T-helper 2 cell treated with Interferon-gamma antibody and Interleukin-4, amounts not matched to agents 100 ng/mL and 5 ng/mL, for 36 hours (primary cell): ENCODE data around the gene SNRK. TPM values are rescaled to one million over a fixed set of nuclear protein-coding genes. Genes with fewer than 3 reads are reported as not detected.

Experiments
- intact Hi-C: fragments of 100-400 bp; cut with micrococcal nuclease; formaldehyde crosslinking; loops from one replicate; pipeline ENCODE4 v1.15.1; 2023
- total RNA-seq: library from RNA; stranded (reverse); gene quantifications from 2 replicates; pipeline ENCODE4 v1.2.3, GENCODE V29; 2022

The SNRK gene
- total RNA-seq, 1 donor from 2014 or later: 59.7 TPM

DNA sequence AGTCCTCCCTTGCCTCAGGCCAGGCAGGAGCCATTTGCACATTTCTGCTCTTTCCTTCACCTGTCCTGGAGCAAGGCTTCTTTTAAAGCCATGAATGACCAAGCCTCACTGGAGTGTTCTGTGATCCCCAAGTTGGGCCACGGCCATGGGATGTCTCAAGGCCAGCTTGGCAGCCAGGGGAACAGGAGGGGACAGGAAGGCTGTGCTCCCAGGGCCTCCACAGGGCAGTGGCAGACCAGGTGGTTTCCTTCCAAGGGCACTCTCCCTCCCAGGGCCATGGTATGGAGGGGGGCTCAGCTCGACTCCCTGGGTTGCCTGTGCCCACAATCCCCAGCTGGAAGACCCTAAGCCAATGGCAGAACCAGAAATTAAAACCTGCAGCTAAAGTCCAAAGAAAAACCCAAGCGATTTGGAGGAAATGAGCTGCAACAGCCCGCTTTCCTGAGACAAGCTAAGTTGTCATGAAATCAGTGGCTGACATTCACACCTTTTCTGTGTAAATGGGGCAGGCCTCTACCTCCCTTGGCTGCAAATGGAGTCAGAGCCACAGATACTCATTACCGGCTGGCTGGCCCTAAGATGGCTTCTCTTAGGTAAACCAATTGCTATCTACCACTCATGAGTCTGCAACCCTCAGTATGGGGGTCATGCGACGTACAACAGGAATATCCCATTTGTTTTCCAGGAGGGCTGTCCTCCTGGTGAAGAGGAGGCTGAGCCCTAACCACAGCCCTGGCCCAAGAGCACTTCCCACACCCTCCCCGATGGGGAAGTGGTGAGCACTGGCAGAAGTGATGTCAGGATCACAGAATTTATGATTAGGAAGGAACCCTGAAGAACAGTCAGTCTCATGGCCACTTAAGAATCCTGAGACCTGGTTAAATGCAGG lies 83.3 kb downstream of the SNRK start:
- intact Hi-C loops: no loop called here

DNA sequence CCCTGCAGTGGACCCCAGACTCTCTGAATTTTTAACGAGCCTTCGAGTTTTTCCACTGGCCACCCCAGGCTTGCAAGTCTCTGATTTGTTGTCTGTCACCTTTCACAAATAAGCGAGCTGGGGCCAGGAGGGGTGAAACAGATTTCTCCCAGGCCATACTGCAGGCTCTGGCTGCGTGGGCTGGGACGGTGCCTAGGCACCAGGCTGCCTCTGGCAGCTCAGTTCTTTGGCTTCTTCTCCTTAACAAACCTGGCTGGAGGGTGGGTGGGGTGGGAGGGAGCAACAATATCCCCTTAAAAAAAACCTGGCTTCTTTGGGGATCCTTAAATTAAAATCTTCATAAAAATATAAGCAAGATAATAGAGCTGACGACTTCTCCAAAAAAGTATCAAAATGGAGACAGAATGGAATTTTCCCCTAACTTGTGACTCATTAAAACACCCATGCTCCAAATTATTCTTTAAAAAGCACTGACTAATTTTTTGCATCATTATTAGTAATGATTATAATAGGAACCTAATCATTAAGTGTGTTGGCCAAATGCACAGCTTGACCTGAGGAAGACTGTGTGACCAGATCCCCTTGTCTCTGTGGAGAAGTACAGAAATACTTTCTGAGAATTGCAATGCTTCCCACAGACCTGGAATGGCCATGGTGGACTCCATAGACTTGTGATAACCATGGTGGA lies 84.1 kb downstream of the SNRK start:
- intact Hi-C loops: no loop called here

DNA sequence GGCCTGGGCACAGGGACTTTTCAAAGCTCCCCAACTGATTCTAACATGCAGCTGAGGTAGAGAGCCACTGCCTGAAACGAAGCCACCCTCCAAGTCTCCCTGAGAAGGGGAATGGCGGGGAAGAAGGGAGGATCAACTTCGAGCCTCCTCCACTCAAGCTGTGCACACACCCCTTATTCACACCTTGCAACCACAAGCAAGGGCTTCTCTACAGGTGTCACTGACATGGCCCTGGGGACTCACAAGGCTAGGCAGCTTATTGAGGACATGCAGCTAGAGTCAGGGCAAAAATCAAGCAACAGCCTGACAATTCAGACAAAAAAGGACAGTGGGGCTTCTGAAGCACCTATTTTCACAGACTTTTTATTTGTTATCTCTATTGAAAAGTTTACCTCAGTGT lies 85.2 kb downstream of the SNRK start:
- intact Hi-C loops: no loop called here

DNA sequence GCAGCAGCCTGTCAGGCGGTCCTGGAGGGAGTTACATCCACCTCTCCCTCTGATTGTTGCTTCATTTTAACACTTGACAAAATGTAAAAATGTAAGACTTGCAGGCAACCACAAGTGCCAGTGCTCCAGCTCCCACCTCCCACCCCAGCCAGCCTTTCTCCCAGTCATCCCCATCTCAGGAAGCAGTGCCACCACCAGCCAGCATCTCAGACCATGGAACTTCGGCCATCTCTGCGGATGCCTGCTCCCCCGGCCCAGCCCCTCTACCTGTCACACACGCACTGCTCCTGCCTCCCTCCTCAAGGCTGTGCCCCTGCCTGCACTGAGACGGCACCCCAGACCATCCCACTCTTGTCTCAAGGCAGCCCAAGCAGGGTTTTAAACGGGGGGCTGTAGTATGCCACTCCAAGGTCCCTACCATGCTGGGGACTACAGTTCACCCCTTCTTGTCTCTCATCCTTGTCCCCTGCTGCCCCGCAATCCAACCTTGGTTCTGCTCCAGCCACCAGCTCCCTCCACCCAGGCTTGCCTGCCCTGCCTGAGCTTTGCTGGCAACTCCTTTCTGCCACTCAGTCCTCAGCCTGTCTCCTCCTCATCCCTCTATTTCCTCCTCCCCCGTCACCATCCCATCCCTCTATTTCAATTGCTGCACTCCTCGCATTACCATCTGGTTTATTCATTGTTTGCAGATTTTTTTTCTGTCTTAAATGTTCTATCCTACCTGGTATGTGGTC lies 85.8 kb downstream of the SNRK start:
- intact Hi-C loops: no loop called here

DNA sequence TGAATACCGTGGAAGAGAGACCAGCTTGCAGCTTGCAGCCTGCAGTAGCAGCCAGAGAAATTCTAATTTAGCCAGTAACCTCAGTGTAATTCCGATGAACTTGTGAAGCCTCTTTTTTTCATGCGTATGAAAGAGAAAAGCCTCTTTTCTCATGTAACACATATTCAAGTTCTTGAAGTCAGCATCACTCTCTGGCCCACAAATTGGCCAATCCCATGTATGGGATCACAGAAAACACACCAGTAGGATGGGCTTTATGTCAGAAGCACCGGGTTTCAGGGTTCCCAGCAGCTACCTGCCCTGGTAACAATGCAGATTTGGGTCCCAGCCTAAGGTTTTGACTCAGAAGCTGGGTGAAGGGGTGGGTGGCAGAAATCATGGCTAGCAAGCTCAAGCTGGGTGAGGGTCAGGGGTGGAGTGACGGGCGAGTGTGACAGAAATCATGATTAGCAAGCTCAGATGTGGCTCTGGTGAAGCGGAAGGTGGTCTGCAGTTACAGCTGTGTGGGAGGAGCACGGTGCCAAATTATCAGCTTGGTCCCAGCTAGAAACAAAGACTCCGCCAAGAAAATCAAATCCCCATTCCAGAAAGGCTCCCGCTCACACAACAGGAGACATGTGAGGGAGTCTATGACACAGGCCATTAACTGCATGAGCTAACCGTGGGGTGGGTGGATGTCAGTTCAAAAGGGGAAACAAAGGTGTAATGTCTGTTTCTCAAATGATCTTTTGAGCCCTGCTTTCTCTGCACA lies 86.6 kb downstream of the SNRK start:
- intact Hi-C loops: no loop called here

DNA sequence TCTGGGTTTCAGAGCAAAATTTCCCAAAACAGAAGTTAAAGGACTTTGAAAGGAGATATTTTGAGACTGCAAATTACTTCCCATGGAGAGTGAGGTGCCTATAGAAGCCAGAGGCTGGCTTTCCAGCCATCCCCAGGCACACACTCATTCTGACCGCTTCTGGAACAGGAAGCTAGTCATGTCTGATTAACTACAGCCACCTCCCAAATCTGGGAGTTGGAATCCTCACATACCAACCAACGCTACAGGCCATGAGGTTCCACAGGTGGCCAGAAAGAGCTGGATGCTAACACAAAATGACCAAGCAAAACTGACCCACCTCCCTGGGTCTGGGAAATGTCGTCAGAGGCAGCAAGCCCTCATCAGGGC lies 87.2 kb downstream of the SNRK start:
- intact Hi-C loops: no loop called here

DNA sequence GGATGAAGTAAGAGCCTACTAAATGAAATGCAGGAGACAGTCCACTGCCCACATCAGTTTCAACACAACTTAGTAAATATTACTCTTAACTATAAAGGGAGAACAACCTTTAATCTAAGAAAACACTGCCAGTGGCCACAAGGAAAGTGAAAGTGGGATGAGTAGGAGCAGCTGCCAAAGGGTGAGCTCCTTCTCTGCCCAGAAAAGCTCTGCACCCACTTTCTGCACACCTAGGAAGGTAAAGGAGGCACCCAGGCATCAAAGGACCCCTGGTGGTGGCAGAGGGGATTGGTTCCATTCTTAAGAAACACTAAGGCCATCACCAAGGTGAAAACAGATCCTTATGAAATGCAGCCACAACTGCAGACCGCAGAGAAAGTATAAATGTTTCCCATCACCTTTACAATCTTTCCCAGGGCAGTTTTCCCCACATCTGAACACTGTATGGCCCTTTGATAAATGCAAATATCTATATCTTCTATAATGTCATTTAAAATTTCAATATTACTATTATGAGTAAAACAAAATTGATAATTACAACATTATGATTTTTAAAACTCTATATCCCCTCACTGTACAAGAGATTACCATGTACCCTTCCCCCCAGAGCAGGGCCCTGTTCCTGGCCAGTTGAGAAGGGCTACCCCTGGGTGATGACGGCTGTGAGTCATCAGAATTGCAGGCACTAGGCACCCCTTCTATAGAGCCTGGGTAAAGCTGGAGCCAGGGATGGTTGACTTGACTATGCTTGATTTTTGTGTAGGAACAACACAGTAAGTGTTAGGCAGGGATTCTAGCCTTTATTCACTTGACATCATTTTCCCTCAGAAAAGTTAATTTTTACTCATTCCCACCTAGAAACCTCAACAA lies 92.0 kb downstream of the SNRK start:
- intact Hi-C loops: loop anchor here (1.0 to 2.0 kb wide), 3 partner anchors 124 to 216 kb away; no protein-coding TSS in a partner anchor

DNA sequence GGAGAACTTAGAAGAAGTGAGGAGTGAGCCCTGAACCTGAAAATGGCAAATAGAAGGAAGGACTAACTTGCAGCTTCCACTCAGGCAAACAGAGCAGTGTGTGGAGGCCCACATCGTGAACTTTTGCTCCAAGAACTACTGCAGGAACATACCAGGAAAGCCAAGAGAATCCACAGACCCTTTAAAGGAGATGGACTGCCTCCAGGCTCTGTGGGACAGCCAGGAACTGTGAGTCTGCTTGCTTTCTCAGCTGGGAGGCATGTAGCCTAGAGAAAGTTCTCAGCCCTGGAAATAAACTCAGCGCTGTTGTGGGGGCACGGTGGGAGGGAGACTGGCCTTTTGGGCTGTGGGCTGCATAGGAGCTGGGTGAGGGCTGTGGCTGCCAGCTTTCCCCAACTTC lies 93.0 kb downstream of the SNRK start:
- intact Hi-C loops: loop anchor here (2.0 kb wide), 1 partner anchor 123 kb away; no protein-coding TSS in a partner anchor

DNA sequence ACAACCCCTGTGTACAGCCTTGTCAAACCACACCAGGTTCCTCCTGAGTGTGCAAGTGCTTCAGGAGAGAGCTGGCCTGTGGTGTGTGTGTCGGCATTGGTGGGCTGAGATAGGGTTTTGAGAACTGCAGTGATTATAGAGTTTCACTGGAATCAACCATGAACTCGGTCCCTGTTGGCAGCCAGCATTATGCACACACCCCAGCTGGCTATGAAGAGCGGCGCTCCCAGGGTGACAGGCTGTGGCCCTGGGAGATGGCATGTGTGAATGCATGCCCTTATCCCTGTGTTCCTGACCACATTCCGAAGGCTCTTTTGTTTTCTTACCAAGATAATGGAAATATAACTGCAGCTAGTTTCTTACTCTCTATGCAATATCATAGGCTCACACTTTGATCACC lies 101.8 kb downstream of the SNRK start:
- intact Hi-C loops: loop anchor here (5.0 kb wide), 1 partner anchor 234 kb away; the partner anchor contains the start of gene ANO10

DNA sequence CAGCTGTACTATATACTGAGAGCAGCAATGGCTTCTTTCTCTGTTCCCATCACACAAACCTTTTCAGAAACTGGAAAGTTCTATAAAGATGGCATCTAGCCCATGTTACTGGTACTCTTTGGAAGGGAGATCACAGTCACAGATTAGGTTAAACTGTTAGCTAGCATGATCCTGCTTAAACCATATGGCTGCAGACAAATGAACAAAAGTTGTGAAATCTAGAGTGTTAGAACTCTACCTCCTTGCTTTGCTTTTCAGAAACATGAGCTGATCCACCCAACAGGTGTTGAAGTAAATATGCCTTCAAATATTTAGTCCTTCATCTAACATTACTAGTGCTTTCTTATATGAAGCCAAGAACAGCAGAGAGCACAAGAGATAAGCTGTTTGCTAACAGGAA lies 102.6 kb downstream of the SNRK start:
- intact Hi-C loops: loop anchor here (1.0 to 5.0 kb wide), 4 partner anchors 42 to 233 kb away; partner anchors contain the start of gene ANO10

DNA sequence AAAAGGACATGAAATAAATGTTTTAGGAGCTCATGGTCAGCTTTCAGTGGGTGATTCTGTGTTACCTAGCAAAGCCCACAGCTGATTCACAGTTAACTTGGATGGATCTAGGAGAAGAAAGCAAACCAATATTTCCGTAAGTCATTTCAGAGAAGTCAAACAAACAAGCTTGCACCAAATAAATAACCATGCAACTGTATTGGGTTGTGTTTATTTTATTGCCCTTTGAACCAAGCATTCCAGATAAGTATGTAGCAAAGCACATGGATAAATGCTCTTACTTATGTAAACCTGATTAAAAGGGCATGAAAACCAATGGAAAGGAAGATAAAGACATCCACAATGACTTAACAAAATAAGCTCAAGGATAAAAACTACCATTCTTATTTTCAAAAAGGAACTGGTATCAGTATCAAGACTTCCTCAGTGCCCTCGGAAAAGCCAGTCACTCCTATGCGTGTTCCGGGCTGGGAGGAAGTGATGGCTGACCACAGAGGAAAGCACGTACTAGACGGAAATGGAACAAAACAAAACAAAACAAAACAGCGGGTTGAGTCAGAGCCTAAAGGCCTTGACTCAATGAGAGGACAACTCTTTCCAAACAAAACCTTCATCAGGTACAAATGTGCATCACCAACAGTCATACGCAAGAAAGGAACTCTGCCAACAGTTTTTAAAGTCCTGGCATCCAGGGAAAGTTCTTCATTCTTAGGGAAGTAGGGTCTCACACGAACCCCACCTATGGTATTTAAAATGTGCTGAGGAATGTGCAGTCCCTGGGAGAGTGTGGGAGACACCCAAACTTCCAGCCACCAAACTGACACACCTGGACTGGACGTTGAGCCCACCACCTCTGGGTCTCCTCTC lies 103.3 kb downstream of the SNRK start:
- intact Hi-C loops: loop anchor here (1.0 to 5.0 kb wide), 4 partner anchors 42 to 233 kb away; partner anchors contain the start of gene ANO10

DNA sequence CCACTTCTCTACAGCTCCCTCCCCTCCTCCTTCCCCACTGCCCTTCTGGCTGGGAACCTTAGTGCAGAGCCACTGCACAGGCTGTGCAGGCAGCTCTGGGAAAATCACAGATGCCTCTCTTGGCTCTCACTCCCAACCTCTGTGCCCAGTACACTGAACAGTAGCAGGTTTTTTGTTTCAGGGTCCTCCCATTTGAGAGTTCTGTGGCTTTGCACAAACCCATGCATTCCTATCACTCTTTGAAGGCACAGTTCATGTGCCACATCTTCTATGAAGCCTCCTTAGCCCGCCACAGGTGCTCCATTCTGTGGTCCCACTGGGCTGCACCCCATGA lies 103.9 kb downstream of the SNRK start:
- intact Hi-C loops: no loop called here

DNA sequence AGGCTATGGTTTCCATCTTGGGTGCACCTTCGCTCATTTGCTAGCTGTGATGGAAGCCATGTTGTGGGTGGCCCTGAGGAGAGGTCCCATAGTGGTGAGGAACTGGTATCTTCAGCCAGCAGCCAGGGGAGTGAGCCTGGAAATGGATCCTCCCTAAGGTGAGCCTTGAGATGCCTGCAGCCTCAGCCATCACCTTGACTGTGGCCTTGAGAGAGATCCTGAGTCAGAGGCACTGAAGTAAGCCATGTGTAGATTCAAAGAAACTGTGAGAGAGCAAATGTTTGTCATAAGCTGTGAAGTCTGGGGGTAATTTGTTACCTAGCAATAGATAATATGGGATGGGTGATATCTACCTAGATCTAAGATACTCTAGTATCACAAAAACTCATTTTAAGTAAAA lies 105.3 kb downstream of the SNRK start:
- intact Hi-C loops: no loop called here

DNA sequence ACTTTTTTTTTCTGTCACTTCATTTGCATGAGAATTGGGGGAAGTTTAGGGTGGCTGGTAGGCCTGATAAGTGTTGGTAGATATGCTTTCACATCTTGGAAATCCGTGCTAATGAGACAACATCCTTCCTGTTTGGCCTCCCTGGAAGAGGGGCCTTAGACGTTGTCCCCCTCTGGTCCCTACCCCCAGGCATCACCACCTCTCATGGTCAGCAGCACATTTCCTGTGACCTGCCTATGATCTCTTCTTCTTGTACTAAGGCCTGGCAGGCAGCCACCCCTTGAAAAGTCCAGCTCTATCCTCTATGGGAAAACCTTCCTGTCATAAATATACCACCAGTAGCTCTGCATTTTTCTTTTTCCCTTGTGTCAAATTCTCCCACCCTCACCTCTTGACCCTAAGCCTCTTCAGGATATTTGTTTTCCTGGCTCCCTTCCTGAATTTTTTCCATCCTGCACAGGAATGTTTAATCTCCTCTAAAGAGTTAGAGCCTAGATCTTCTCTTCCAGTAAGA lies 107.8 kb downstream of the SNRK start:
- intact Hi-C loops: no loop called here

DNA sequence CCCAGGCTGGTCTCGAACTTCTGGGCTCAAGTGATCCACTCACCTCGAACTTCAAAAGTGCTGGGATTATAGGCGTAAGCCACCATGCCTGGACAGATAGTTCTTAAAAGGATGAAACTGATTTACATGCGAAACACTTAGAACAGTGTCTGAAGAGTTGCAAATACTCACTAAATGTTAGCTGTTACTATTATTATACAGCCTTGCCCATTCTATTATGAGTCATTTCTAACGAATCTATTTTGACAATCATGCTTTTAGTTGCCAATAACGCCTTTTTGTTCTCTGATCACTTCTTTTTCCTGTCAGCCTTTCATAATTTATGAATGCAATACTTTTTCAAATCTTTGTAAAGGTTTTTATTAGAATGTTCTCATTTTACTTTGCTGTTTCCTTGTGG lies 112.7 kb downstream of the SNRK start:
- intact Hi-C loops: no loop called here

DNA sequence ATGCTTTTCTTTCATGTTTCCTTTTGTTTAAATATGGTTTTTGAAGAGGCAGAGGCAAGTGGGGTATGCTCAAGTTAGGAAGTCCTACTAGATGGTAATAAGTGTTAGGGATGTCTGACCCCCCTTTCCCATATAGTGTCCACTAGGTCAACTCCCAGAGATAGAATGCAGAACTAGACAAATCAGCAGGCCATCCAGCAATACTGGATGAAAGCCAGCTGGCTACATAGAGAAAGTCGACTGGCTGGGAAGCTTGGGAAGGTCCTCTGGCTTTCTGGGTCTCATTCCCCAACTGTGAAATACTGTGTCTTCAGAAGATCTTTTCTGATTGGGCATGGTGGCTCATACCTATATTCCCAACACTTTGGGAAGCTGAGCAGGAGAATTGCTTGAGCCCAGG lies 113.8 kb downstream of the SNRK start:
- intact Hi-C loops: no loop called here
